Inflammatory macrophage treated with lipopolysaccharide for 4 hours (primary cell): Measurements from ENCODE around the gene RNGTT.
"Not testable (repeated sequence)": the region's sequence is repeated elsewhere in the genome, so short reads cannot be mapped to it uniquely, and the experiment has no call there.

Experiments used
- DNase-seq: peaks from one replicate; pipeline ENCODE4 v3.0.0-alpha.2; 2020

The RNGTT gene

GRCh38 chr6:88785478-88785877 is 177.9 kb downstream of the RNGTT start:
- DNase-seq = no peak

DNA sequence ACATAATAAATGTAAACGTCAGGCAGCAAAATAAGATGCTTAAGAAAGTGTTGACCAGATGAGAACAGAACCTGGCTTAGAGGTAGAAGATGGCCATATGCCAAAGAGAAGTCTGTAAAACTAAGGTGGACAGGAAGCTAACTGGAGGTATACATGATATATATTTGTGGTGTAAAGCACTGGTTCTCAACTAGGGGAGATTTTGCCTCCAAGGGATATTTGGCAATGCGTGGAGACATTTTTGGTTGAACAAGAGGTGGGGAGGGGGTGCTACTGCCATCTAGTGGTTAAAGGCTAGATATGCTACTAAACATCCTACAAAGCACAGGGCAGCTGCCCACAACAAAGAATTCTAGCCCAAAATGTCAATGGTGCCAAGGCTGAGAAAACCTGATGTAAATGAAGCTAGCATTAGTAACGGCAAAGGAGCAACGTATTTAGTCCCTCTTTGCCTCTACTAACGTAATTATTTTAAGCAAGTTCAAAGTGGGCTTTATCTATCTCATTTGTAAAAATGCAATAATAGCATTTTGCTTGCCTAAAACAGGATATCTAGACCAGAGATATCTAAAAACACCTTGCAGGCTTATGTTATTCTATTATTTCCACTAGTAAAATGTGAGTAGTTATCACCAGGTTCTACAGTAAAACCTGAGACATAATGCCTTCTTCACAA is 182.6 kb downstream of the RNGTT start:
- peak; percentile 65 for DNase-seq

DNA sequence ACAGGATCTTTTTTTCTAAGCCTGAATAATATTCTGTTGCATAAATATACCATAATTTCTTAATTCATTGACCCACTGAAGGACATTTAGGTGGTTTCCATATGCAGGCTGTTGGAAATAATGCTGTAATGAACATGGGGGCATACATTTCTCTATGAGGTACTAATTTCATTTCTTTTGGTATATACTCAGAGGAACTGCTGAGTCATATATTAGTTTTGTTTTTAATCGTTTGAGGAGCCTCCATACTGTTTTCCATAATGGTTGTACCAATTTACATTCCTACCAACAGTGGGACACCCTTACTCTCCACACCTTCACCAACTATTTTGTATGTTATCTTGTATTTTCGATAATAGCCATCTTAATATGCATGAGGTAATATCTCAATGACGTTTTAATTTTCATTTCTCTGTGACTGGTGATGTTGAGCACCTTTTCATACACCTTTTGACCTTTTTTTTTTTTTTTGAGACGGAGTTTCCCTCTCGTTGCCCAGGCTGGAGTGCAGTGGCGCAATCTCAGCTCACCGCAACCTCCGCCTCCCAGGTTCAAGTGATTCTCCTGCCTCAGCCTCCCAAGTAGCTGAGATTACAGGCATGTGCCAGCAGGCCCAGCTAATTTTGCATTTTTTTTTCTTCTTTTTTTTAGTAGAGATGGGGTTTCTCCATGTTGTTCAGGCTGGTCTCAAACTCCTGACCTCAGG is 187.4 kb downstream of the RNGTT start:
- DNase-seq = no peak

- DNase-seq = not testable (repeated sequence)
Observed at GRCh38 chr6:88768114-88768513, 195.3 kb downstream of the RNGTT start.

DNA sequence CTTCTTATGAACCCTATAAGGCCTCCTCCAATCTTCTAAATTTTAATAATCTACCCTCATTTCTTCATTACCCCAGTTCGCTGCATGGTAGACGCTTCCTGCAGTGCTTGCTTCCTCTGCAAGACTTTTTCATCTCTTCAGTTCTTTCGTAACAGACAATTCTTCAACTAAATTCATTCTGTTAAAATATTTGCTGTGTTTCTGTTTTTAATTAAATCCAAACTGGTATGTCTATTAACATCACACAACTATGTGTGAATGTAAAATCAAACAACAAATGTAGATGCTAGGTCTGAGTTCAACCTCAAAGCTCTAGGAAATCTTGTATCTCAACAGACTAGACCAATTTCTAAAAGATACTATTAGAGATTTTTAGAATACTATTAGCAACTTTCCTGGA is 199.3 kb downstream of the RNGTT start:
- no peak for DNase-seq

GRCh38 chr6:88763160-88763559 is 200.3 kb downstream of the RNGTT start:
- peak; percentile 27 for DNase-seq

DNA sequence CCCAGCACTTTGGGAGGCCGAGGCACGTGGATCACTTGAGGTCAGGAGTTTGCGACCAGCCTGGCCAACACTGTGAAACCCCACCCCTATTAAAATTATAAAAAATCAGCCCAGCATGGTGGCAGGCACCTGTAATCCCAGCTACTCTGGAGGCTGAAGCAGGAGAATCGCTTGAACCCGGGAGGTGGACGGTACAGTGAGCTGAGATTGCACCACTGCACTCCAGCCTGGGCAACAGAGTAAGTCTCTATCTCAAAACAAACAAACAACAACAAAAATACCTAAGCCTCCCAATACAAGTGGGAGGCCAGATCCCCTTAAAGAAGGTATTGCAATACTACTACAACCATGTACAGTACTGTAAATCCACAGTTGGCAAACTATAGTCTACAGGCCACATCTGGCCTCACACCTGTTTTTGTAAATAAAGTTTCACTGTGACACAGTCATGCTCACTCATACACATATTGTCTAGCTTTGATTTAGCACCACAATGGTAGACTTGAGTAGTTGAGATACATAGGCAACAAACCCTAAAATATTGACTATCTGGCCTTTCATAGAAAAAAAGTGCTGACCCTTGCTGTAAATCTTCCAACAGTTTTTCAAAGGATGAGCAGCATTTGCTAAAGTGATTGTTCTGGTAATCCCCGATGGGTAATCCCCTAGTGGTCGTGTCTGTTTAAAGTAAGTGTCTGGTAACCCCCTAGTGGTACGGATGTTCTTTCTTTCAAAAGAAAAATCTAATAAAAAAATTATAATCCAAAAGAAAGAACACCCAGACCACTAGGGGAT is 202.0 kb downstream of the RNGTT start:
- no peak for DNase-seq

DNA sequence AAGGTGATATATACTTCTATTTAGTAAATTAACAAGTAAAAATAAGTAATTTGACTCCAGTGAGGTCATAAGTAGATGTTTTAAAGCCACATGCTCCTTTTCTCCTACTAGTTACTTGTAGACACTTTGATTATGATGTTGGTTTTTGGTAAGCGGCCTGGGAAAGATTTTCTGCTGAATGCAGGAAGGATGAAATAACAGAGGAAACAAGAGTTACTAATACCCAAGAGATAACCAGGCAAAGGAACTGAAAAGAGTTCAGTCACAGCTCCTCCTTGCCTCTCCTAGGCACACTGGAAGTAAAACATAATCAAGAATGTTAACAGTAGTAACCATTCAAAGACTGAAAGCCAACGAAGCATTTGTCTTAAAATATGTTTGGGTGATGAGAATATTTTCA is 203.3 kb downstream of the RNGTT start:
- no peak for DNase-seq

GRCh38 chr6:88750936-88751335 is 212.5 kb downstream of the RNGTT start:
- no peak for DNase-seq

DNA sequence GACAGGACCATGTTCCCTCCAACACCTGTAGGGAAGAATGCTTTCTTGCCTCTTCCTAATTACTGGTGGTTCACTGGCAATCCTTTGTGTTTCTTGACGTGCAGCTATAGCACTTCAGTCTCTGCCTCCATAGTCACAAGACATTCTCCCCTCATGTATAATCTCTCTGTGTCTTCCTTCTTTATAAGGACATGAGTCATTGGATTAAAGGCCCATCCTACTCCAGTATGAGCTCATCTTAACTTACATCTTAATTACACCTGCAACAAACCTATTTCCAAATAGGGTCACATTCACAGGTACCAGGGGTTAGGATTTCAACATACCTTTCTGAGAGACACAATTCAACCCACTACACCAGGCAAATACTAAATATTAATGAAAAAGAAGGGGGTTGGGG is 213.6 kb downstream of the RNGTT start:
- DNase-seq = no peak

- DNase-seq = no peak
Observed at GRCh38 chr6:88748141-88748540, 215.3 kb downstream of the RNGTT start.

GRCh38 chr6:88741939-88742338 is 221.5 kb downstream of the RNGTT start:
- DNase-seq = no peak

DNA sequence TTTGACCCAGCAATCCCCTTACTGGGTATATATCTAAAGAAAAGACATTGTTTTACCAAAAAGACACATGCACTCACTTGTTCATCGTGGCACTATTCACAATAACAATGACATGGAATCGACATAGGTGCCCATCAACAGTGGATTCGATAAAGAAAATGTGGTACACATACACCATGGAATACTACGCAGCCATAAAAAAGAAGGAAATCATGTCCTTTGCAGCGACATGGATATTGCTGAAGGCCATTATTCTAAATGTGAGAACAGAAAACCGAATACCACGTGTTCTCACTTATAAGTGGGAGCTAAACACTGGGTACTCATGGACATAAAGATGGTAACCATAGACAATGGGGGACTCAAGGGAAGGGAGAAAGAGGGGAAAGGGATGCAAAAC is 222.3 kb downstream of the RNGTT start:
- no peak for DNase-seq

DNA sequence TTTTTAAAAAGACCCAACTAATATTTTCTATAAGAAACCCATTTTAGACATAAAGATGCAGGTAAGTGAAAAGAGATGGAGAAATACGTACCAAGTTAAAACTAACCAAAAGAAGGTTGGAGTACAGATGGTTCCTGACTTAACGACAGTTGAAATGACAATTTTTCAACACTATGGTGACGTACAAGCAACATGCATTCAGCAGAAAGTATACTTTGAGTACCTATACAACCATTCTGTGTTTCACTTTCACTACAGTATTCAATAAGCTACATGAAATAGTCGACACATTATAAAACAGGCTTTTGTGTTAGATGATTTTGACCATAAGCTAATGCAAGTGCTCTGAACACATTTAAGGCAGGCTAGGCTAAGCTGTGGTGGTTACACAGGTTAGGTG is 228.9 kb downstream of the RNGTT start:
- DNase-seq = no peak

GRCh38 chr6:88730611-88731011 is 232.8 kb downstream of the RNGTT start:
- DNase-seq = no peak

DNA sequence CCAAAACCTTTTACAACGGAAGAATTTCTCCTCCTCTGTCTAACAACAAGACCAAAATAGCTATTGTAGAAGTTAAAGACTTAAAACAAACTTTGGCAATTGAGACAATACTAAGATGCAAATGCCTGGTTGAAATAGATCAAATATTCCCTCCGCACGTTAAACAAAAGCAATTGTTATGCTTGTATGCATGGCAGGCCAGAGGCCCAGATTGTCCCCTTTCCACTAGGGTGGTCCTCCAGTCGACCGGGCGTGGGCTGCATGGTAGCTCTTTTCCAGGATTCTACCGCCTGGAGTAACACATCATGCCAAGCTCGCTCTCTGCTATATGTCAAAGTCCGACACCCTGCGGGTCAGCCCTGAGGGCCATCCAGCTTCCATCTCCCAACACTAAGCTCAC is 234.7 kb downstream of the RNGTT start:
- no peak for DNase-seq

GRCh38 chr6:88726409-88726808 is 237.0 kb downstream of the RNGTT start:
- not testable (repeated sequence) for DNase-seq

DNA sequence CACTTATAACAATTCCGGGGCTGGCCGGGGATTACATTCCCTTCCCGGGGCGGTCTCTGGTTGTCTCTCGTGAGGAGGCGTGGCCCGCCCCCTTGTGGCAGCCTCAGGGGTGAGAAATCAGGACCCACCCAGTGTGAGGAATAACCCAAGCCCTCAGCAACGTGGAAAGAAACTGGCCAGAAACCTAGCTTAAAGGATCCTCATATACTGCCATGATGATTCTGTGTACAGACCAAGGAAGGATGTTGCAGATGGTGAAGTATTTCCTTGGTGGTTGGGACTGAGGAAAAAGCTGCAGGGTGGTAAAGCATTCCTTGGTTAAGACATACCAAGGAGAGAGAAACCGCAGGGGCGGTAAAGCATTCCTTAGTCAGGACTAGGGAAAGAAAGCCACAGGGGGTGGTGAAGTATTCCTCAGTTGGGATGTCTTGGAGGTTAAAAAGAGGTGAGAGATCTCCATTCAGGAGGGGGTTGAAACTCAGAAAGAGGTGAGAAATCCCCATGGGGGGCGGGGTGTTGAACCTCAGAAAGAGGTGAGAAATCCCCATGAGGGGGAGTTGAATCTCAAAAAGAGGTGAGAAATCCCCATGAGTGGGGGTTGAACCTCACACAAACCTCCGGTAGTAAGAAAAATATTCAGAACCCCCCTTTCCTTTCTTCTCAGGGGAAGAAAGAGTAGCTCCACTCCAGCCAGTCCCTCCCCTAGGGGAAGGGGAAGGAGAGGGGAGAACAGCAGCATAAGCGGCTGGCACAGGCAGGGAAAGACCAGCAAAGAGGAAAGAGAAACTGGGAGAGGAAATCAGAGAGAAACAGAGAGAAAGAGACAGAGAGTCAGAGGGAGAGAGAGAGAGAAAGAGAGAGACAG is 238.1 kb downstream of the RNGTT start:
- no peak for DNase-seq

- DNase-seq = no peak
Observed at GRCh38 chr6:88722686-88723085, 240.7 kb downstream of the RNGTT start.

DNA sequence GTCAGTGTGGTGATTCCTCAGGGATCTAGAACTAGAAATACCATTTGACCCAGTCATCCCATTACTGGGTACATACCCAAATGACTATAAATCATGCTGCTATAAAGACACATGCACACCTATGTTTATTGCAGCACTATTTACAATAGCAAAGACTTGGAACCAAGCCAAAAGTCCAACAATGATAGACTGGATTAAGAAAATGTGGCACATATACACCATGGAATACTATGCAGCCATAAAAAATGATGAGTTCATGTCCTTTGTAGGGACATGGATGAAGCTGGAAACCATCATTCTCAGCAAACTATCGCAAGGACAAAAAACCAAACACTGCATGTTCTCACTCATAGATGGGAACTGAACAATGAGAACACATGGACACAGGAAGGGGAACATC is 247.0 kb downstream of the RNGTT start:
- not testable (repeated sequence) for DNase-seq

DNA sequence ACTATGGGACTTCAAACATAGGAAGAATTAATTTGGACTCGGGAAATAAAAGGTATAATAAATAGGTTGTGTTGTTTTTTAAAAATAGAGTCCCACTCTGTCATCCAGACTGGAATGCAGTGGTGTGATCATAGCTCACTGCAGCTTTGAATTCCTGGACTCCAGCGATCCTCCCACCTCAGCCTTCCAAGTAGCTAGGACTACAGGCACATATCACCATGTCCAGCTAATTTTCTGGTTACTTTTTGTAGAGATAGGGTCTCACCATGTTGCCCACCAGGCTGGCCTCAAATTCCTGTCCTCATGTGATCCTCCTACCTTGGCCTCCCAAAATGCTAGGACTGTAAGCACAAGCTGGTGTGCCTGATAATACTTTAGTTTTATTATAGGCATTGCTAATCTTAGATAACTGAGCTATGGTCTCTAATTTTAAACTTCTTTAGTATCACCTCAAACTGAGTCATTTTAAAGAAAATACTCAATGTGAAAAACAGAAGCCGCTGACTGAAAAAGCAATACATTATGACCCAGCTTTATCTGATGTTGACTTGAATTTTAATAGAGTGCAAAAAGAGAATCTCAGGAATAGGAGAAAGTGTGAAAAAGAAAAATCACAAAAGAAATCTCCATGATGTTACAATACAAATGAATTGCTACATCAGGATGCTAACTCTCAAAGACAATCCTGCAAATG is 251.0 kb downstream of the RNGTT start:
- no peak for DNase-seq

GRCh38 chr6:88709819-88710246 is 253.6 kb downstream of the RNGTT start:
- DNase-seq = no peak
